Left ventricle myocardium inferior (tissue), 1 donor: ENCODE data around the gene PRKCD. TPM values are rescaled to one million over a fixed set of nuclear protein-coding genes. Genes with fewer than 3 reads are reported as not detected.

ENCODE experiments used
- DNase-seq: peaks from one replicate; pipeline ENCODE4 v3.0.0-alpha.2; 2020
- H3K27ac ChIP-seq: fragments of 200-600 bp; replicated peaks from 2 replicates; pipeline ENCODE4 v1.8.0; 2021
- H3K27me3 ChIP-seq: fragments of 200-600 bp; 2 replicates; pipeline ENCODE4 v1.8.0; 2021; ENCODE audit warnings: low read depth
- H3K36me3 ChIP-seq: fragments of 200-600 bp; 2 replicates; pipeline ENCODE4 v1.8.0; 2021
- H3K4me1 ChIP-seq: fragments of 200-600 bp; 2 replicates; pipeline ENCODE4 v1.8.0; 2021
- H3K4me3 ChIP-seq: fragments of 200-600 bp; 2 replicates; pipeline ENCODE4 v1.8.0; 2021; ENCODE audit warnings: mild to moderate bottlenecking, moderate library complexity
- H3K9me3 ChIP-seq: fragments of 200-600 bp; replicated peaks from 2 replicates; pipeline ENCODE4 v1.8.0; 2021
- CTCF ChIP-seq: fragments of 200-600 bp; IDR thresholded peaks from 2 replicates; pipeline ENCODE4 v1.8.0; 2021; ENCODE audit warnings: antibody characterized with exemption, mild to moderate bottlenecking, borderline replicate concordance
- intact Hi-C: fragments of 100-400 bp; cut with micrococcal nuclease; formaldehyde crosslinking; loops from one replicate; pipeline ENCODE4 v1.11.0; 2022
- total RNA-seq: library from RNA; stranded (reverse); fragmentation: NEBNext Ultra II Directional; extraction: Animal tissue kit (Norgen Biotek cat#: 25700); gene quantifications from one replicate; pipeline ENCODE4 v1.2.1, GENCODE V29; 2021
- donor health status: DM: no; HTN: yes; CAD: no; lungs with severe emphysema.

PRKCD gene
- total RNA-seq, 1 donor from 2014 or later = 13.6 TPM

GRCh38 chr3:53146319-53146891, 14.6 kb upstream of the PRKCD start:
- Histone ChIP-seq H3K4me3 (no peak overlapping the region), H3K4me1 (peaks cover 7% of the 10 kb centered on the region), H3K36me3 (no peaks in the 10 kb centered on the region), H3K27ac (no peak overlapping the region), H3K27me3 (no peaks in the 10 kb centered on the region), H3K9me3 (no peaks in the 10 kb centered on the region)
- DNase-seq = no peak
- TF ChIP-seq CTCF = no peak
- intact Hi-C loops = no loop called here

- Histone ChIP-seq H3K36me3 (no peaks in the 10 kb centered on the region), H3K27me3 (no peaks in the 10 kb centered on the region), H3K9me3 (no peaks in the 10 kb centered on the region), H3K4me1 (peaks cover 7% of the 10 kb centered on the region), H3K27ac (no peak overlapping the region), H3K4me3 (no peak overlapping the region)
- TF ChIP-seq CTCF = no peak
- intact Hi-C loops = no loop called here
- no peak for DNase-seq
Measured at GRCh38 chr3:53147151-53147902, 13.7 kb upstream of the PRKCD start.

GRCh38 chr3:53147903-53148400, 13.1 kb upstream of the PRKCD start:
- Histone ChIP-seq H3K4me1 (peaks cover 7% of the 10 kb centered on the region), H3K36me3 (no peaks in the 10 kb centered on the region), H3K27ac (no peak overlapping the region), H3K9me3 (no peaks in the 10 kb centered on the region), H3K4me3 (no peak overlapping the region), H3K27me3 (no peaks in the 10 kb centered on the region)
- intact Hi-C loops = no loop called here
- no peak for DNase-seq
- no peak for TF ChIP-seq CTCF

- H3K4me1 ChIP-seq = peaks cover 7% of the 10 kb centered on the region
- intact Hi-C loops = no loop called here
- no peaks in the 10 kb centered on the region for H3K9me3 ChIP-seq
- no peak overlapping the region for H3K4me3 ChIP-seq
- DNase-seq = no peak
- no peaks in the 10 kb centered on the region for H3K36me3 ChIP-seq
- no peak for TF ChIP-seq CTCF
- H3K27ac ChIP-seq = no peak overlapping the region
- H3K27me3 ChIP-seq = no peaks in the 10 kb centered on the region
Measured at GRCh38 chr3:53149006-53149690, 11.9 kb upstream of the PRKCD start.

- Histone ChIP-seq H3K27me3 (no peaks in the 10 kb centered on the region), H3K36me3 (no peaks in the 10 kb centered on the region), H3K4me3 (no peak overlapping the region), H3K4me1 (peaks cover 12% of the 10 kb centered on the region), H3K27ac (no peak overlapping the region), H3K9me3 (no peaks in the 10 kb centered on the region)
- intact Hi-C loops = no loop called here
- DNase-seq = no peak
- no peak for TF ChIP-seq CTCF
Measured at GRCh38 chr3:53149699-53150098, 11.3 kb upstream of the PRKCD start.
